GM23248 (cell line): Measurements from ENCODE around the gene PARVA. TPM values are rescaled to one million over a fixed set of nuclear protein-coding genes. Genes with fewer than 3 reads are reported as not detected.

Experiments used
- DNase-seq: peaks from one replicate; pipeline ENCODE4 v3.0.0-alpha.2; 2015
- H2AFZ ChIP-seq: fragments of 200-600 bp; sonication (generic); 2 replicates; pipeline ENCODE4 v1.6.1; 2016; ENCODE audit warnings: antibody characterized with exemption
- H3F3A ChIP-seq: fragments of 200-600 bp; sonication (generic); 2 replicates; pipeline ENCODE4 v1.6.1; 2016; ENCODE audit warnings: mild to moderate bottlenecking, antibody characterized with exemption, mixed run types; ENCODE audit not compliant: insufficient read depth
- H3K27ac ChIP-seq: fragments of 200-600 bp; sonication (generic); 2 replicates; pipeline ENCODE4 v1.5.1; 2016; ENCODE audit warnings: mild to moderate bottlenecking
- H3K27me3 ChIP-seq: fragments of 200-600 bp; sonication (generic); replicated peaks from 2 replicates; pipeline ENCODE4 v1.6.1; 2016; ENCODE audit warnings: mild to moderate bottlenecking; ENCODE audit not compliant: insufficient read depth
- H3K36me3 ChIP-seq: fragments of 200-600 bp; sonication (generic); 2 replicates; pipeline ENCODE4 v1.6.1; 2016; ENCODE audit warnings: low read depth, mild to moderate bottlenecking
- H3K4me1 ChIP-seq: fragments of 200-600 bp; sonication (generic); 2 replicates; pipeline ENCODE4 v1.6.1; 2016; ENCODE audit warnings: mild to moderate bottlenecking; ENCODE audit not compliant: insufficient read depth
- H3K4me2 ChIP-seq: fragments of 200-600 bp; sonication (generic); one replicate; pipeline ENCODE4 v1.6.1; 2016; ENCODE audit warnings: mild to moderate bottlenecking; ENCODE audit not compliant: unreplicated experiment
- H3K4me3 ChIP-seq: fragments of 200-600 bp; sonication (generic); 2 replicates; pipeline ENCODE4 v1.5.1; 2016; ENCODE audit warnings: mild to moderate bottlenecking
- H3K79me2 ChIP-seq: fragments of 200-600 bp; sonication (generic); 2 replicates; pipeline ENCODE4 v1.6.1; 2016; ENCODE audit warnings: mild to moderate bottlenecking; ENCODE audit not compliant: insufficient read depth
- H3K9ac ChIP-seq: fragments of 200-600 bp; sonication (generic); 2 replicates; pipeline ENCODE4 v1.6.1; 2016; ENCODE audit warnings: mild to moderate bottlenecking
- H3K9me2 ChIP-seq: fragments of 200-600 bp; sonication (generic); 2 replicates; pipeline ENCODE4 v1.6.1; 2016; ENCODE audit warnings: mixed run types, mild to moderate bottlenecking, moderate library complexity; ENCODE audit not compliant: insufficient read depth
- H3K9me3 ChIP-seq: fragments of 200-600 bp; sonication (generic); one replicate; pipeline ENCODE4 v1.6.1; 2017; ENCODE audit warnings: low read depth
- H4K20me1 ChIP-seq: fragments of 200-600 bp; sonication (generic); 2 replicates; pipeline ENCODE4 v1.6.0; 2016; ENCODE audit not compliant: insufficient read depth
- EZH2 ChIP-seq: fragments of 200-600 bp; sonication (generic); IDR thresholded peaks from 2 replicates; pipeline ENCODE4 v1.6.1; 2018; ENCODE audit warnings: antibody characterized with exemption, mild to moderate bottlenecking; ENCODE audit not compliant: insufficient read depth, poor library complexity, severe bottlenecking
- EZH2phosphoT487 ChIP-seq: fragments of 200-600 bp; sonication (generic); IDR thresholded peaks from 2 replicates; pipeline ENCODE4 v1.6.1; 2018; ENCODE audit warnings: antibody characterized with exemption, moderate library complexity, mild to moderate bottlenecking, low read depth; ENCODE audit not compliant: insufficient read depth
- WGBS, 2 experiments: methylation state at CpG; one replicate each; pipeline ENCODE4 v1.1.6; 2015 to 2017; ENCODE audit warnings: low lambda C conversion rate in 2 of 2, low coverage in 1 of 2; ENCODE audit errors: missing lambda C conversion rate in 2 of 2; 5-methylcytosine and 5-hydroxymethylcytosine counted together
- in situ Hi-C: fragments of 300-500 bp; cut with MboI; formaldehyde crosslinking; loops from 2 replicates; pipeline ENCODE4 v1.15.0; 2020
- polyA plus RNA-seq: library from polyadenylated mRNA; unstranded; fragments of >200 nt; fragmentation: Nextera tagmentation; extraction: Ambion mirVana; gene quantifications from 2 replicates; pipeline ENCODE4 v1.2.1, GENCODE V29; 2016
- total RNA-seq: library from RNA; depleted of rRNA; stranded (reverse); fragments of >200 nt; shearing (Covaris generic); gene quantifications from 2 replicates; pipeline ENCODE4 v1.2.3, GENCODE V29; 2014

Gene PARVA
- total and polyA plus RNA-seq, 2 experiments from 2014 or later, result 87.9 to 121 TPM

- H3K27ac ChIP-seq, result no peak overlapping the region
Observed at GRCh38 chr11:12502046-12502445, 124.7 kb downstream of the PARVA start.

DNA sequence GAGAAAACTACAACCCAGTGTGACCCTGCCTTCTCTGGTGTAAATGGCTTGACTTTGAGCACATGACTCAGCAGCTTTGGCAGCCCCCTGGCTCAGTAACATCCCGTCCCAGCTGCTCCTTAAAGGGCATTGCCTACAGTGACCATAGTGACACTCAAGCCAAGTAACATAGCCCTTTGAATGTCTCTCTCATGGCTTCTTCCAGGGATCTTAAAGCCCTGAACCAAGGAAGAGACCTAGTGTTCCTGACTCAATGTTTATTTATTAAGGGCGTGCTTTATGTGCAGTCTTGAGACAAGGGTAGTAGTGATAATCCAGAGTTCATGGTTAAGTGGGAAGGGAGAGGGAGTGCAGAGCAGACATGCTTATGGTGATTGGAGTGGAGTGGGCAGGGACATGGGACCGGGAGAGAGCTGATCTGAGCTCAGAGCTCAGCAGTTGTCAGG is 125.7 kb downstream of the PARVA start:
- Histone ChIP-seq H4K20me1 (no peaks in the 10 kb centered on the region), H3K9me2 (no peaks in the 10 kb centered on the region), H3K9me3 (no peaks in the 10 kb centered on the region), H3F3A (peaks cover 40% of the 10 kb centered on the region), H3K9ac (no peak overlapping the region), H3K4me3 (no peak overlapping the region), H3K36me3 (peaks cover 25% of the 10 kb centered on the region; the same call in 1 of the 2 replicates), H3K4me1 (peaks cover 43% of the 10 kb centered on the region), H2AFZ (no peak overlapping the region), H3K4me2 (no peak overlapping the region), H3K27me3 (no peaks in the 10 kb centered on the region), H3K79me2 (no peaks in the 10 kb centered on the region), H3K27ac (no peak overlapping the region)
- TF ChIP-seq EZH2phosphoT487 (no peak), EZH2 (no peak)
- no peak for DNase-seq
- in situ Hi-C loops, result no loop called here
- WGBS, 2 experiments, result 87 to 98% methylated on average over 3 of the region's 3 CpGs

More at GRCh38 chr11:12502046-12502445, 124.7 kb downstream of the PARVA start:
- Histone ChIP-seq H3K4me1 (peaks cover 33% of the 10 kb centered on the region), H3K27me3 (no peaks in the 10 kb centered on the region), H3F3A (peaks cover 31% of the 10 kb centered on the region), H3K9ac (peak overlapping the region; percentile 1; the same call in 1 of the 2 replicates), H2AFZ (no peak overlapping the region), H3K36me3 (peaks cover 25% of the 10 kb centered on the region), H4K20me1 (no peaks in the 10 kb centered on the region), H3K79me2 (no peaks in the 10 kb centered on the region), H3K4me3 (no peak overlapping the region), H3K9me3 (no peaks in the 10 kb centered on the region), H3K9me2 (no peaks in the 10 kb centered on the region), H3K4me2 (peak overlapping the region; percentile 24)
- 54 to 55% methylated on average over 2 of the region's 2 CpGs for WGBS, 2 experiments
- TF ChIP-seq EZH2phosphoT487 (peak; percentile 57; the same call in 1 of the 2 replicates), EZH2 (no peak)
- in situ Hi-C loops, result no loop called here
- peak; percentile 52 for DNase-seq

DNA sequence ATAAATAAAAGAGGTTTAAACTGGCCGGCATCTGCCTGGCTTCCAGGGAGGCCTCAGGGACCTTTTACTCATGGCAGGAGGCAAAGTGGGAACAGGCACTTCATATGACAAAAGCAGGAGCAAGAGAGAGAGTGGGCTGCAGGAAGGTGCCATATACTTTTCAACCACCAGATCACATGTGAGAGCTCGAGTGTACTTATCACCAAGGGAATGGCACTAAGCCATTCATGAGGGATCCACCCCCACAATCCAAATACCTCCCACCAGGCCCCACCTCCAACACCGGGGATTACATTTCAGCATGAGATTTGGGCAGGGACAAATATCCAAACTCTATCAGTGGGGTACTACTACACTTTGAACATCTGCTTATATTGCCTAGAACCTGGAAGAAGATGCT is 126.5 kb downstream of the PARVA start:
- Histone ChIP-seq H3K27me3 (no peaks in the 10 kb centered on the region), H3F3A (peaks cover 46% of the 10 kb centered on the region), H3K4me2 (no peak overlapping the region), H4K20me1 (no peaks in the 10 kb centered on the region), H3K27ac (no peak overlapping the region), H3K9me2 (no peaks in the 10 kb centered on the region), H3K4me1 (peaks cover 52% of the 10 kb centered on the region), H3K79me2 (no peaks in the 10 kb centered on the region), H3K36me3 (peaks cover 25% of the 10 kb centered on the region; the same call in 1 of the 2 replicates), H3K9me3 (no peaks in the 10 kb centered on the region), H3K9ac (no peak overlapping the region), H3K4me3 (no peak overlapping the region), H2AFZ (no peak overlapping the region)
- WGBS, 2 experiments, result 61 to 65% methylated on average over 3 of the region's 3 CpGs
- no peak for TF ChIP-seq EZH2phosphoT487
- no peak for TF ChIP-seq EZH2
- in situ Hi-C loops, result no loop called here
- no peak for DNase-seq

DNA sequence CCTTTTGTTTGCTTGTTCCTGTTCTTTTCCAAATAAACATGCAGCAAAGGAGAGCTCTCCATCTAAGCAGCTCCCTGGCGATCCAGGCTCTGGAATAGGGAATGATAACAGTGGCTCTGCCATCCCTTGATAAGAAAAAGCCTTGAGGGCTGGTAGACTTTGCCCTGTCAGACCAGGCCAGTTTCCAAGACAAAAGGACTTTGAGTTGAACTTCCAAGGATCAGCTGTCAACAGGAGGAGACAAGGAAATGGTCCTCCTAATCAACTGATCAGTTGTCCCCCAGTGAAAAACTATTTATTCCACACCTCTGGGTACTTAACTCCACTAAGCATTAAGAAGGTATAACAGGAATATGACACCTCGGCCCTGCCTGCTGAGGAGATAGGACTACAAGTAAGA is 127.8 kb downstream of the PARVA start:
- Histone ChIP-seq H3K27ac (no peak overlapping the region), H3K79me2 (no peaks in the 10 kb centered on the region), H4K20me1 (no peaks in the 10 kb centered on the region), H3K9ac (no peak overlapping the region), H3F3A (peaks cover 46% of the 10 kb centered on the region), H3K4me2 (no peak overlapping the region), H3K27me3 (no peaks in the 10 kb centered on the region), H2AFZ (no peak overlapping the region), H3K9me2 (no peaks in the 10 kb centered on the region), H3K9me3 (no peaks in the 10 kb centered on the region), H3K4me3 (no peak overlapping the region), H3K4me1 (peaks cover 57% of the 10 kb centered on the region), H3K36me3 (peaks cover 23% of the 10 kb centered on the region; the same call in 1 of the 2 replicates)
- TF ChIP-seq EZH2 (no peak), EZH2phosphoT487 (no peak)
- in situ Hi-C loops, result no loop called here
- no peak for DNase-seq
- 94 to 100% methylated on average over 2 of the region's 2 CpGs for WGBS, 2 experiments
